ENCODE data around the gene RAB42. TPM values are rescaled to one million over a fixed set of nuclear protein-coding genes. Genes with fewer than 3 reads are reported as not detected.
A peak's percentile ranks its signal among the peaks of the same experiment; 100 is the strongest.

RAB42 gene
- polyA plus RNA-seq, 3 donors = 0.12 to 0.23 TPM; not detected in 1

DNA sequence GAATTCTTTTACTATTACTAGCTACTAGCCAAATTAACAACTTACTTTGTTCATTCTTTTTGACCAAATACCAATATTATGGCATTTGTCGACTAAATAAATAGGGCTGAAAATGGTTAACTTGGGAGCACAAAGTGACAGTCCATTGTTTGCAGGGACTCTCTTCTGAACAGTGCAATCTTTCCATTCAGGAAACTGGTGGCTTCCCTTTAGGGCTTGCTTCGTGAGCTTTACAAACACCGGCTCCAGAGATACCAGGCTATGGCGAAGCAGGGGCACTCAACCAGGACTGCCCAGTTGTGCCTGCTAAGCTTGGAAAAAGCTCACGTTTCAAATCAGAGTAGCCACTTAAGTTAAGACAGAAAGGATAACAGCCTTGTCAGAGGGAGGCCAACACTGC is 12.3 kb downstream of the RAB42 start:
- Histone ChIP-seq H3K27ac (ENCODE audit: low read depth in 1 of 2, low read length in 2 of 2) (no peak overlapping the region), H3K4me3 (replicated peaks in 1 of 3; ENCODE audit: low read depth in 2 of 3, low read length in 3 of 3) (no peak overlapping the region), H3K9me3 (replicated peaks in 1 of 2; ENCODE audit: control insufficient read depth in 1 of 2, insufficient read depth in 1 of 2, low read length in 2 of 2) (no peaks in the 10 kb centered on the region), H3K36me3 (replicated peaks in 1 of 2; ENCODE audit: control insufficient read depth in 1 of 2, insufficient read depth in 2 of 2, low read length in 2 of 2) (peaks cover 61 to 86% of the 10 kb centered on the region in 2 donors), H3K4me2 (replicated peaks; ENCODE audit: extremely low read depth, low read length, poor library complexity, severe bottlenecking) (no peak overlapping the region), H3K79me2 (ENCODE audit: insufficient read depth, low read length) (no peaks in the 10 kb centered on the region), H4K20me1 (ENCODE audit: insufficient read depth, low read length) (no peaks in the 10 kb centered on the region), H3K4me1 (ENCODE audit: control insufficient read depth in 1 of 2, insufficient read depth in 2 of 2, low read length in 2 of 2) (no peaks in the 10 kb centered on the region), H3K9ac (ENCODE audit: insufficient read depth, low read length, poor library complexity, severe bottlenecking) (no peak overlapping the region), H2AFZ (ENCODE audit: insufficient read depth, low read depth, low read length, poor library complexity, severe bottlenecking) (no peak overlapping the region), H3K27me3 (ENCODE audit: control insufficient read depth in 2 of 2, insufficient read depth in 2 of 2, low read length in 2 of 2) (no peaks in the 10 kb centered on the region)
- Mint-ChIP-seq H3K27me3 (ENCODE audit: low read depth in 3 of 3) (no peaks in the 10 kb centered on the region), H3K27ac (no peak overlapping the region), H3K9me3 (peaks cover 0 to 1% (median 0%) of the 10 kb centered on the region in 7 donors), H3K36me3 (peaks cover 56 to 69% of the 10 kb centered on the region in 2 donors), H3K4me3 (no peak overlapping the region), H3K4me1 (no peaks in the 10 kb centered on the region)
- TF ChIP-seq, protein P1, sequence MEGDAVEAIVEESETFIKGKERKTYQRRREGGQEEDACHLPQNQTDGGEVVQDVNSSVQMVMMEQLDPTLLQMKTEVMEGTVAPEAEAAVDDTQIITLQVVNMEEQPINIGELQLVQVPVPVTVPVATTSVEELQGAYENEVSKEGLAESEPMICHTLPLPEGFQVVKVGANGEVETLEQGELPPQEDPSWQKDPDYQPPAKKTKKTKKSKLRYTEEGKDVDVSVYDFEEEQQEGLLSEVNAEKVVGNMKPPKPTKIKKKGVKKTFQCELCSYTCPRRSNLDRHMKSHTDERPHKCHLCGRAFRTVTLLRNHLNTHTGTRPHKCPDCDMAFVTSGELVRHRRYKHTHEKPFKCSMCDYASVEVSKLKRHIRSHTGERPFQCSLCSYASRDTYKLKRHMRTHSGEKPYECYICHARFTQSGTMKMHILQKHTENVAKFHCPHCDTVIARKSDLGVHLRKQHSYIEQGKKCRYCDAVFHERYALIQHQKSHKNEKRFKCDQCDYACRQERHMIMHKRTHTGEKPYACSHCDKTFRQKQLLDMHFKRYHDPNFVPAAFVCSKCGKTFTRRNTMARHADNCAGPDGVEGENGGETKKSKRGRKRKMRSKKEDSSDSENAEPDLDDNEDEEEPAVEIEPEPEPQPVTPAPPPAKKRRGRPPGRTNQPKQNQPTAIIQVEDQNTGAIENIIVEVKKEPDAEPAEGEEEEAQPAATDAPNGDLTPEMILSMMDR (IDR thresholded peaks at IDR 0.05) = no peak
- intact Hi-C loops (cut with micrococcal nuclease) = loop anchor here in 1 of 2 donors (5.0 kb wide), 1 partner anchor 87 kb away; no protein-coding TSS in a partner anchor
- no peak for DNase-seq
- 80% methylated on average over 4 of the region's 5 CpGs for WGBS (ENCODE audit: insufficient coverage)

DNA sequence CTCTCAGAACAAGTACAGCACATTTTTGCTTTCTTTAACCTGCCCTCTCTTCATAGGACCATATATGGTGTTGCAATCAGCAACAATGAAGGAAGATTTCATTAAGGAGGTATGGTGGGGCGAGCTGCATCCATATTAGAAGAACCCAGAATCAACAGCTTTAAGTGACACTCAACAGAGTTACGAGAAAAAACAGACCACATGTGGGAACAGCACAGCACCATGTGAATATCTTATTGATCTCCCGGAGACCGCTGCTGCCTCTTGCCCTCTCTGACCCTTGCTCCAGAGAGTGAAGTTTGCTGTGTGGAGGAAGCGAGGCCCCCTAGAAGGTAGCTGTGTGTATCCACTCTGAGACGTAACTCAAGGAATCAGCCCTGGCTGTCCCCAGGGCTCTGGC is 12.9 kb downstream of the RAB42 start:
- peaks cover 66 to 91% of the 10 kb centered on the region in 2 donors for H3K36me3 ChIP-seq (replicated peaks in 1 of 2; ENCODE audit: control insufficient read depth in 1 of 2, insufficient read depth in 2 of 2, low read length in 2 of 2)
- no peaks in the 10 kb centered on the region for H3K27me3 ChIP-seq (ENCODE audit: control insufficient read depth in 2 of 2, insufficient read depth in 2 of 2, low read length in 2 of 2)
- no peaks in the 10 kb centered on the region for H3K4me1 Mint-ChIP-seq
- H3K27ac Mint-ChIP-seq = peak overlapping the region in 1 of 7 donors; percentile 25
- H3K9me3 ChIP-seq (replicated peaks in 1 of 2; ENCODE audit: control insufficient read depth in 1 of 2, insufficient read depth in 1 of 2, low read length in 2 of 2) = no peaks in the 10 kb centered on the region
- peaks cover 57 to 75% of the 10 kb centered on the region in 2 donors for H3K36me3 Mint-ChIP-seq
- H3K4me2 ChIP-seq (replicated peaks; ENCODE audit: extremely low read depth, low read length, poor library complexity, severe bottlenecking) = no peak overlapping the region
- no peak overlapping the region for H3K4me3 ChIP-seq (replicated peaks in 1 of 3; ENCODE audit: low read depth in 2 of 3, low read length in 3 of 3)
- no peak overlapping the region for H3K4me3 Mint-ChIP-seq
- TF ChIP-seq, protein P1 (IDR thresholded peaks at IDR 0.05) = no peak
- 94% methylated on average over 2 of the region's 6 CpGs for WGBS (ENCODE audit: insufficient coverage)
- no peak overlapping the region for H2AFZ ChIP-seq (ENCODE audit: insufficient read depth, low read depth, low read length, poor library complexity, severe bottlenecking)
- H3K9ac ChIP-seq (ENCODE audit: insufficient read depth, low read length, poor library complexity, severe bottlenecking) = no peak overlapping the region
- no peaks in the 10 kb centered on the region for H3K79me2 ChIP-seq (ENCODE audit: insufficient read depth, low read length)
- H3K27ac ChIP-seq (ENCODE audit: low read depth in 1 of 2, low read length in 2 of 2) = no peak overlapping the region
- H3K27me3 Mint-ChIP-seq (ENCODE audit: low read depth in 3 of 3) = no peaks in the 10 kb centered on the region
- peaks cover 0 to 1% (median 0%) of the 10 kb centered on the region in 7 donors for H3K9me3 Mint-ChIP-seq
- no peaks in the 10 kb centered on the region for H3K4me1 ChIP-seq (ENCODE audit: control insufficient read depth in 1 of 2, insufficient read depth in 2 of 2, low read length in 2 of 2)
- H4K20me1 ChIP-seq (ENCODE audit: insufficient read depth, low read length) = no peaks in the 10 kb centered on the region
- intact Hi-C loops (cut with micrococcal nuclease) = loop anchor here in 1 of 2 donors (5.0 kb wide), 1 partner anchor 88 kb away; no protein-coding TSS in a partner anchor
- no peak for DNase-seq

Measured in CD14-positive monocyte (primary cell).